ENCODE measurements around the gene ZNF329.

GRCh38 chr19:58093071-58093470, 57.5 kb downstream of the ZNF329 start:
- no peak for TF ChIP-seq CTCF (conservative IDR thresholded peaks at IDR 0.05; ENCODE audit: low read length)
- no peak for TF ChIP-seq EZH2phosphoT487 (IDR thresholded peaks at IDR 0.05; ENCODE audit: borderline replicate concordance)
